WERI-Rb-1 (cell line): ENCODE results near the gene MTFR2.

Experiments
- DNase-seq: peaks from one replicate; pipeline ENCODE4 v3.0.0-alpha.2; 2020
- H3K27ac ChIP-seq: fragments of 250-450 bp; sonication (Bioruptor Pico); 2 replicates; pipeline ENCODE4 v1.5.1; 2020; ENCODE audit warnings: mild to moderate bottlenecking, moderate library complexity
- H3K27me3 ChIP-seq: fragments of 250-450 bp; sonication (Bioruptor Pico); 2 replicates; pipeline ENCODE4 v1.5.1; 2021; ENCODE audit warnings: mild to moderate bottlenecking, low read depth, moderate library complexity; ENCODE audit not compliant: insufficient read depth, severe bottlenecking
- H3K36me3 ChIP-seq: fragments of 250-450 bp; sonication (Bioruptor Pico); 2 replicates; pipeline ENCODE4 v1.5.1; 2020; ENCODE audit warnings: mild to moderate bottlenecking, moderate library complexity
- H3K4me3 ChIP-seq: 2 replicates; pipeline ENCODE4 v1.5.1; 2011; ENCODE audit warnings: low read depth, mild to moderate bottlenecking, control low read depth, low read length
- H3K9me3 ChIP-seq: fragments of 250-450 bp; sonication (Bioruptor Pico); 2 replicates; pipeline ENCODE4 v1.5.1; 2021; ENCODE audit warnings: mild to moderate bottlenecking, moderate library complexity; ENCODE audit not compliant: severe bottlenecking
- TF ChIP-seq, protein P1 (sequence below): IDR thresholded peaks from 2 replicates; pipeline ENCODE4 v1.5.1; 2011; ENCODE audit warnings: low read depth, mild to moderate bottlenecking, control low read depth, inconsistent platforms, low read length

Gene MTFR2

DNA sequence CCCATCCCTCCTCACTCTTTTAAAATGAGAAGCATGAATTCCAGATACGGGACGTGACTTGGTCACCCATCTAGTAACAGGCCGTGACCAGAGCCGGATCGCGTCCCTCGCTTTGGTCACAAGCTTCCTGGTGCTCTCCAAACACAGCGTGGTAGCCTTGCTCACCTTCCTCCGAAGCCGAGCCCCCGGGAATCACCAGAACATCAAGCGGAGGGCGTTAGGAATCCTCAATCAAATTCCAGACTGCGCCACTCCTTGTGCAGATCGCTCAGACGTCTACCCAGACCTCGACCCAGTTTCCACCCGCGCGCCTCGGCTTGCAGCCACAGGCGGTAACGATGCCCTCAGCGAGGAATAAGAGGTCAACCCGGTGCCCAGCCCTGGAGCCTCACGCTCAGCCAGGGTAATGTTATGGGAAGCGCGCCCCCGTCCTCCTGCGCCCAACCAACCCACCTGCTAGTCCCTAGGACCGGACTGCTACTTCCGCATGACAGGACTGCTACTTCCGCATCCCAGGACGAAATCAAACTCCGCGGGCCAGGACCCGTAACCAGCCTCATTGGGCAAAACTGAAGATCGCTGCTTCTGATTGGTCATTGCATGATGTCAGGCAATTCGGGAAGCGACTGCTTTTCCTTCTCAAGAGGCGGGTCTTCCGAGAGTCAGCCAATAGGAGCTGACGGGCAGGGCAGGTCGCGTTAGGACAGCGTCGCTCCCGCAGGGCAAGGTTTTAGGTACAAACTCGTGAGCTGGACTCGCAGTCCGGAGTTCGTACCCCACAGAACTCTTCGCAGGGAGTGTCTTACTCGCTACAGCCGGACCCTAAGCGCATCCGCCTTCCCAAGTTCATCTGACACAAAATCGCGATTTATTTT is at the start of gene MTFR2:
Gene MTFR2 (minus strand): TSS at position 501 of the 875 bp plus-strand sequence. CDS start 1,212 bp downstream, outside the sequence.
- no peaks in the 10 kb centered on the region for H3K27me3 ChIP-seq
- peak within 1 kb of the TSS; percentile 89 for H3K4me3 ChIP-seq
- H3K36me3 ChIP-seq: no peaks in the 10 kb centered on the region
- peak within 1 kb of the TSS; percentile 25; the same call in 1 of the 2 replicates for H3K27ac ChIP-seq
- H3K9me3 ChIP-seq: no peaks in the 10 kb centered on the region
- DNase-seq: peak; percentile 96
- TF ChIP-seq, protein P1, sequence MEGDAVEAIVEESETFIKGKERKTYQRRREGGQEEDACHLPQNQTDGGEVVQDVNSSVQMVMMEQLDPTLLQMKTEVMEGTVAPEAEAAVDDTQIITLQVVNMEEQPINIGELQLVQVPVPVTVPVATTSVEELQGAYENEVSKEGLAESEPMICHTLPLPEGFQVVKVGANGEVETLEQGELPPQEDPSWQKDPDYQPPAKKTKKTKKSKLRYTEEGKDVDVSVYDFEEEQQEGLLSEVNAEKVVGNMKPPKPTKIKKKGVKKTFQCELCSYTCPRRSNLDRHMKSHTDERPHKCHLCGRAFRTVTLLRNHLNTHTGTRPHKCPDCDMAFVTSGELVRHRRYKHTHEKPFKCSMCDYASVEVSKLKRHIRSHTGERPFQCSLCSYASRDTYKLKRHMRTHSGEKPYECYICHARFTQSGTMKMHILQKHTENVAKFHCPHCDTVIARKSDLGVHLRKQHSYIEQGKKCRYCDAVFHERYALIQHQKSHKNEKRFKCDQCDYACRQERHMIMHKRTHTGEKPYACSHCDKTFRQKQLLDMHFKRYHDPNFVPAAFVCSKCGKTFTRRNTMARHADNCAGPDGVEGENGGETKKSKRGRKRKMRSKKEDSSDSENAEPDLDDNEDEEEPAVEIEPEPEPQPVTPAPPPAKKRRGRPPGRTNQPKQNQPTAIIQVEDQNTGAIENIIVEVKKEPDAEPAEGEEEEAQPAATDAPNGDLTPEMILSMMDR: no peak

GRCh38 chr6:136294621-136295020 is 44.5 kb upstream of the MTFR2 start:
- no peak overlapping the region for H3K27ac ChIP-seq
- no peaks in the 10 kb centered on the region for H3K36me3 ChIP-seq
- no peak overlapping the region for H3K4me3 ChIP-seq
- H3K27me3 ChIP-seq: no peaks in the 10 kb centered on the region
- TF ChIP-seq, protein P1: no peak
- no peaks in the 10 kb centered on the region for H3K9me3 ChIP-seq
- no peak for DNase-seq

GRCh38 chr6:136290410-136291010 is 40.4 kb upstream of the MTFR2 start:
- TF ChIP-seq, protein P1: peak; percentile 6; the same call in 1 of the 2 replicates
- Histone ChIP-seq H3K9me3 (no peaks in the 10 kb centered on the region), H3K36me3 (peaks cover 21% of the 10 kb centered on the region), H3K27ac (peak overlapping the region; percentile 99), H3K4me3 (peak overlapping the region; percentile 94), H3K27me3 (no peaks in the 10 kb centered on the region)
- DNase-seq: peak; percentile 68

GRCh38 chr6:136289579-136290409 is 39.7 kb upstream of the MTFR2 start, which contains the start of gene BCLAF1:
Gene BCLAF1, minus strand, starts transcription at chr6:136289846. Its CDS starts 9,980 bp downstream, at chr6:136279866.
- Histone ChIP-seq H3K4me3 (peak within 1 kb of the TSS; percentile 94), H3K36me3 (peaks cover 21% of the 10 kb centered on the region), H3K27me3 (no peaks in the 10 kb centered on the region), H3K27ac (peak within 1 kb of the TSS; percentile 99), H3K9me3 (no peaks in the 10 kb centered on the region)
- TF ChIP-seq, protein P1: no peak
- peak; percentile 99 for DNase-seq

DNA sequence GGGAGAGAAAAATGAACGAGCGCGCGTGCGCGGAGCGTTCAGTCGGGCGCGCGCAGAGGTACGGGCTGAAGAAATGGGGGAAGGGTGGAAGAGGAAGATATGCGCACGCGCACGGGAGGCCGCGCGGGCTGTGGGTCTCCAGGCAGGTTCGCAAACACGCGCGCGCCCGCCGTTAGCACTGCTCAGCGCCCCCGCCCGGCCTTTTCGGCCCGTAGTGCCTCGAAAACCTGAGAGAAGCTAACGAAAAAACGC is 39.1 kb upstream of the MTFR2 start:
- no peaks in the 10 kb centered on the region for H3K9me3 ChIP-seq
- TF ChIP-seq, protein P1: no peak
- peak overlapping the region; percentile 99 for H3K27ac ChIP-seq
- H3K4me3 ChIP-seq: peak overlapping the region; percentile 94
- peaks cover 21% of the 10 kb centered on the region for H3K36me3 ChIP-seq
- H3K27me3 ChIP-seq: no peaks in the 10 kb centered on the region
- peak; percentile 92 for DNase-seq
